NCI-H1436 (cell line): ENCODE data around the gene SAMD9.
"Not testable (repeated sequence)": the region's sequence is repeated elsewhere in the genome, so short reads cannot be mapped to it uniquely, and the experiment has no call there.

Experiments used
- DNase-seq: peaks from one replicate; lab custom pipeline; 2025; lab: John Stamatoyannopoulos, UW

SAMD9 gene

GRCh38 chr7:93117852-93118530 lies at the start of gene SAMD9:
TSS of gene SAMD9 (minus strand) at chr7:93117979. CDS start at chr7:93106097, 11,882 bp downstream.
- peak; percentile 61 for DNase-seq

- DNase-seq = no peak
Observed at GRCh38 chr7:93165447-93165846, 47.7 kb upstream of the SAMD9 start.

GRCh38 chr7:93164766-93165165 lies 47.0 kb upstream of the SAMD9 start:
- DNase-seq = no peak

- DNase-seq = no peak
Observed at GRCh38 chr7:93161181-93161762, 43.5 kb upstream of the SAMD9 start.

GRCh38 chr7:93160410-93160809 lies 42.6 kb upstream of the SAMD9 start:
- DNase-seq = no peak

- no peak for DNase-seq
Observed at GRCh38 chr7:93159490-93159889, 41.7 kb upstream of the SAMD9 start.

- DNase-seq = no peak
Observed at GRCh38 chr7:93156884-93157283, 39.1 kb upstream of the SAMD9 start.

- no peak for DNase-seq
Observed at GRCh38 chr7:93150200-93150835, 32.5 kb upstream of the SAMD9 start.

- DNase-seq = no peak
Observed at GRCh38 chr7:93148727-93149126, 30.9 kb upstream of the SAMD9 start.

- no peak for DNase-seq
Observed at GRCh38 chr7:93148144-93148543, 30.4 kb upstream of the SAMD9 start, which contains the start of gene SAMD9L. TSS of gene SAMD9L (minus strand) at chr7:93148385. CDS start at chr7:93135971, 12,414 bp downstream.

GRCh38 chr7:93147363-93147762 lies 29.6 kb upstream of the SAMD9 start:
- no peak for DNase-seq

GRCh38 chr7:93146472-93147141 lies 28.8 kb upstream of the SAMD9 start:
- DNase-seq = no peak

GRCh38 chr7:93146036-93146435 lies 28.3 kb upstream of the SAMD9 start:
- DNase-seq = no peak

- no peak for DNase-seq
Observed at GRCh38 chr7:93145354-93145753, 27.6 kb upstream of the SAMD9 start.

GRCh38 chr7:93142127-93142526 lies 24.3 kb upstream of the SAMD9 start:
- no peak for DNase-seq

GRCh38 chr7:93140582-93141191 lies 22.9 kb upstream of the SAMD9 start:
- no peak for DNase-seq

GRCh38 chr7:93138576-93138975 lies 20.8 kb upstream of the SAMD9 start:
- no peak for DNase-seq

GRCh38 chr7:93133005-93133404 lies 15.2 kb upstream of the SAMD9 start:
- no peak for DNase-seq

GRCh38 chr7:93132216-93132615 lies 14.4 kb upstream of the SAMD9 start:
- no peak for DNase-seq

GRCh38 chr7:93126954-93127353 lies 9.2 kb upstream of the SAMD9 start:
- not testable (repeated sequence) for DNase-seq

- not testable (repeated sequence) for DNase-seq
Observed at GRCh38 chr7:93123532-93123931, 5.8 kb upstream of the SAMD9 start.
